Femur (tissue), 1 donor: ENCODE results near the gene PRR36.
"Not testable (repeated sequence)": the region's sequence is repeated elsewhere in the genome, so short reads cannot be mapped to it uniquely, and the experiment has no call there.

Experiments used
- DNase-seq: peaks from one replicate; pipeline ENCODE4 v3.0.0-alpha.2; 2017

The PRR36 gene

GRCh38 chr19:7874076-7874896 is at the start of gene PRR36:
Gene PRR36 (minus strand): TSS chr19:7874390. CDS start chr19:7873689, 701 bp downstream.
- DNase-seq = peak; percentile 43

DNA sequence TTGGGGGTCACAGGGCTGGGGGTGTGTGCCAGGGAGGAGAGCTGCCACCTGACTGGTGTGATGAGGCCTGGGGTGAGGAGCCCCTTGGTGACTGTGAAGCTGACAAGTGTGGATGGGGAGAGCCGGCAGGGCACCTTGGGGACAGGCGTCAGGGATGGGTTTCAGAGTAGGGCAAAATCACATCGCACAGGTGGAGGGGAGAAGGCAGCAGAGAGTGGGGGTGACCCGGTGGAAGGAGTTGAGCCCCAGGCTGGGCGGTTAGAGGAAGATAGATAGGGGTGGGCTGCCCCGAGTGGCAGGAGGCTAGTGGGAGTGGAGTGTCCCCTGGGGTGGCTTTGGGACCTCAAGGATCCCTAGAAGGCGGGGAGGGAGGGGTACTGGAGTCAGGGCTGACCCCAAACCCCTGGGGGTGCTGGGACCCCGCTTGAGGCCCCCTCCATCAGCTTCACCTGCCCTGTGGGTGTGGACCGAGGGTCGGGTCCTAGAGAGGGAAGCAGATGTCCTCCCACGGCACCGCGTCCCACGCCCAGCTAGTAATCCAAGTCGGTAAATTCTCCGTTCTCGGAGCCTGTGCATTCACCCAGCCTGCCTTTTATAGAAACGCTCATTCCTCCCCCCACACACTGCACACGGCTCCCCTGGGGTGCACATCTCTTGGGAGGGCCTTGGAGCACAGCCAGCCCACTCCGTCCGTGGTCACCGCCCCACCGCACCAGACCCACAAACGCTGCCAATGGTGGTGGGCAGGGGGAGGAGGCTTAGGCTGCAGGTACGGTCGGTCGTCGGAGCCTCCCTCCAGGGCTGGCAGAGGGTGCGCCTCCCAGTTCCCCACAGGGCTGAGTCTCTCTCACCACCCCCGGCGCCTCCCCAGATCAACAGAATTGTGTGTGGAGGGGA is 49.4 kb upstream of the PRR36 start:
- peak; percentile 39 for DNase-seq

- DNase-seq = no peak
These were observed 48.6 kb upstream of the PRR36 start for GRCh38 chr19:7922836-7923195.

DNA sequence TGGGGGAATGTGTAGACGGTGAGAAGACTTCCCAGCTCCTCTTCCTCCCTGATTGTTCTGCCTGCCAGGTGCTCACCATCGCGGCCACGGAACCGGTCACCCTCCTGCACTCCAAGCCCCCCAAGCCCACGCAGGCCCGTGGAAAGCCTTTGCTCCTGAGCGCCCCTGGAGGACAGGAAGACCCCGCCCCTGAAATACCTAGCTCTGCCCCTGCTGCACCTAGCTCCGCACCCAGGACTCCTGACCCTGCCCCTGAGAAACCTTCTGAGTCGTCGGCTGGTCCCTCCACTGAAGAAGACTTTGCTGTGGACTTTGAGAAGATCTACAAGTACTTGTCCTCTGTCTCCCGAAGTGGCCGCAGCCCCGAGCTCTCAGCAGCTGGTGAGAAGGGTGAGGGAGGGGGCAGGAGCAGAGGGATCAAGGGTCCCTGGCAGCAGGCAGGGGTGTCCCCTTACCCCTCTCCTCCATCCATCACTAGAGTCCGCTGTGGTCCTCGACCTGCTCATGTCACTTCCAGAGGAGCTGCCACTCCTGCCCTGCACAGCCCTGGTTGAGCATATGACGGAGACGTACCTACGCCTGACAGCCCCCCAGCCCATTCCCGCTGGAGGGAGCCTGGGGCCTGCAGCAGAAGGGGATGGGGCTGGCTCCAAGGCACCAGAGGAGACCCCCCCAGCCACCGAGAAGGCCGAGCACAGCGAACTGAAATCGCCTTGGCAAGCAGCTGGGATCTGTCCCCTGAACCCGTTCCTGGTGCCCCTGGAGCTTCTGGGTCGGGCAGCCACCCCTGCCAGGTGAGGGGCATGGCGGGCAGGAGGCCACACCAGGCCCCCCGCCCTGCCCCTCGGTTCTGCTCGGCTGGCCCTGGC is 48.0 kb upstream of the PRR36 start:
- no peak for DNase-seq

DNA sequence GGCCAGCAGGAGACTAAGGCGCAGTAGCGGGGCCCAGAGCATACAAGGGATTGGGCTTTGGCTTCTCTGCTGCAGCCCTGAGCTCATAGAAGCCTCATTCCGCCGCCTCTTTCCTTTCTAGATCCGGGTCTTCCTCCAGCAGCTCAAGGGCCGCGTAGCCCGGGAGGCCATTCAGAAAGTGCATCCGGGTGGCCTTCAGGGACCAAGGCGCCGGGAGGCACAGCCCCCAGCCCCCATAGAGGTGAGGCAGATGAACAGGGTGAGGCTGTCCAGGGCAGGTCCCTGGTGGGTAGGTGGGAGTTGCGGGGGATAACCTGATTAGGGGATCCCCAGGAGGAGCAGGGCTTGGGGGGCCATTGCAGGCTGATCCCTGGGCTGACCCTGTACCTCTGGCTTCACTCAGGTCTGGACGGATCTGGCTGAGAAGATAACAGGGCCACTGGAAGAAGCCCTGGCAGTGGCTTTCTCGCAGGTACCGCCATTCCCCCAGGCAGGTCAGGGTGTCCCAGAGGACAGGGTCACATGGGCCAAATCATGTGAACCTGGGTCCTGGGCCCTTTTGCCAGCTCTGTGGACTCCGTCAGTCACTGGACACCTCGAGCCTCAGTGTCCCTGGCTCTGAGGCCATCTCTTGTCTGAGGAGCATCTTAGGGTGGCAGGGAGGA is 47.2 kb upstream of the PRR36 start:
- no peak for DNase-seq

GRCh38 chr19:7920519-7921301 is 46.5 kb upstream of the PRR36 start:
- DNase-seq = peak; percentile 99

DNA sequence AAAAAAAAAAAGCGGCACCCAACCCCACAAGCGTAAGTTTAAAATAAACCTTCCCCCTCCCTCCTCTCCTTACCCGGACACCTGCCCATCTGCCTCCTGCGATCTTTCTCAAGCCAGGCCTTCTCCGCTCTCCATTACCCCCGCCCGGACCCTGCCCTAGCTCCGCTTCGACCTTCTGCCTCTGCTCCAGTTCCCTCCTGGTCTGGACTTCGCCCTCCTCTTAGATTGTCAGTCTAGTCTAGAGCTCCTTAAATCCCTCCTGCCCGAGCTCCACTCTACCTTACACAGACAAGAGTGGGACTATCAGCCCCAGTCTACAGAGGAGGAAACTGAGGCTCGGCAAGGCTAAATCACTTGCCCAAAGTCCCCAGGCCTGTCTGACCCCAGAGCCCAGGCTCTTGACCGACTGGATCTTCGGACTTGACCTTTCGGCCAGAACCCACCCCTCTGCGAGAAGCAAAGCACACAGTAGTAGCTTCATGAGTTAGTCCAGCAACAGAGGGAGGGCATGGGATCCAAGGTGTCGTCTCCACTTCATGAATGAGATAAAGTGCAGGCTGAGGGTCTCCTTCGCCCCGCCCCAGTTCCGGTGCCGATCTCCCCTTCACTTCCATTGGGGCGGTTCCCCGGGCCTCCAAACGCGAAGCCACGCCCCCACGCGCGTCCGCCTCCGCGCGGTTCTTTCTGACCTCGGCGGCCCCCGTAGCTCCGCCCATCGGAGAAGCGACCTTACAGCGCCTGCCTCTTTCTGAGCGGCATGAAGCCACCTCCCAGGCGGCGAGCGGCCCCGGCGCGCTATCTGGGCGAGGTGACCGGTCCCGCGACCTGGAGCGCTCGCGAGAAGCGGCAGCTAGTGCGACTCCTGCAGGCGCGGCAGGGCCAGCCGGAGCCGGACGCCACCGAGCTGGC is 45.7 kb upstream of the PRR36 start, which contains the start of gene SNAPC2:
TSS of gene SNAPC2 (plus strand) at position 729 of the 909 bp plus-strand sequence. CDS start at position 758, 29 bp downstream.
- peak; percentile 97 for DNase-seq

GRCh38 chr19:7918615-7919421 is 44.6 kb upstream of the PRR36 start:
- peak; percentile 36 for DNase-seq

DNA sequence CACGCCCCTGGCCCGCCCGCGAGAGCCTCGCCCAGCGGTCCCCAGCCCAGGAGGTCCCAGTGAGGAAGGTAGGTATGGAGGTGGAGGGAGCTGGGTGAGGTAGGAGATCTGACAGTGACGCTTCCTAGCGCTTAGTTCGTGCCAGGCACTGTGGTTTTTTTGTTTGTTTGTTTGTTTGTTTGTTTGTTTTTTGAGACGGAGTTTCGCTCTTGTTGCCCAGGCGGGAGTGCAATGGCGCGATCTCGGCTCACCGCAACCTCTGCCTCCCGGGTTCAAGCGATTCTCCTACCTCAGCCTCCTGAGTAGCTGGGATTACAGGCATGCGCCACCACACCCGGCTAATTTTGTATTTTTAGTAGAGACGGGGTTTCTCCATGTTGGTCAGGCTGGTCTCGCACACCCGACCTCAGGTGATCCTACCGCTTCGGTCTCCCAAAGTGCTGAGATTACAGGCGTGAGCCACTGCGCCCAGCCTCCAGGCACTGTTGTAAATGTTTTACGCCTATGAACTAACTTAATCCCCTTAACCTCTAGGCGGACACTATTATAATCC is 43.9 kb upstream of the PRR36 start:
- not testable (repeated sequence) for DNase-seq

DNA sequence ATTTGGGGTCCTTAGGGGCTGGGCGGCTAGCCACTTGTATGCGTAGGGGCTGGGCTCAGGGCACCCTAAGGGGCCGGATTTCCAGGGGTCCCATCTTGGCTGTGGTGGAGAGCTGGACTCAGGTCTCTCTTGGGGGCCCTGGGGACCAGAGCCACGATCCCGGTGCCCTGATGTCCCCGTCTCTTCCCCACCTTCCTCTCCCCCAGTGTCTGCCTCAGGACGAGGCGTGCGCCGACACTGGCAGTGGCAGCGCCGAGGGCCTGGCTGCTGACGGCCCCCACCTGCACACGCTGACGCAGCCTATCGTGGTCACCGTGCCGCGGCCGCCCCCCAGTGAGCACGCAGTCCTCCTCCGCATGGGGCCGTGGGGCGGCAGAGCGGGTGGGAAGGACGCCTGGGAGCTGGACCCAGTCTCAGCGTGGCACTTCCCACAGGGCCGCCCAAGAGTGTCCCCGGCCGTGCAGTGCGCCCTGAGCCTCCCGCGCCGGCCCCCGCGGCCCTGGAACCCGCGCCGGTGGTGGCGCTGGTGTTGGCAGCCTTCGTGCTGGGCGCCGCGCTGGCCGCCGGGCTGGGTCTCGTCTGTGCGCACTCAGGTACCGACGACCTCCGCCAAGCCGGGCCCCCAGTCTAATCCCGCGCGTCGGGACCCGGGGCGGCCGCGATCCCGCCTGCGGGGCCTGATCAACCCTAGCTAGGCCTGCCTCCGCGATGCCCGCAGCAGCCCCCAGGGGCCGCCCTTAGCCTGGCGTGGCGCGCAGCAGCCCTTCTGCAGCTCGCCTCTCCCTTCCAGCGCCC is 43.3 kb upstream of the PRR36 start:
- DNase-seq = no peak

DNA sequence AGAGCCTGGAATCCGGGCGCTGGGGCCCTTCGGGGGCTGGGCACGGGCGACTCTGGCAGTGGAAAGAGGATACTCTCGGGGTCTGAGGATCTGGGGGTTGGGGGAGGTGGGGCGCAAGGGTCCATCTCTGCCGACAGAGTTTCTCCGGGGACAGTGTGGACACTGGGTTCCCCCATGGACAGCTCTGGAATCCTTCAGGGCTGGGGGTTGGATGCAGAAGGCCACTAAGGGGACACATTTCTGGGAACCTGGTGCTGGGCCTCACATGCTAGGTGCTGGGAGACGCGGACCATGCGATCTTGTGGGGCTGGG is 42.7 kb upstream of the PRR36 start:
- DNase-seq = no peak

DNA sequence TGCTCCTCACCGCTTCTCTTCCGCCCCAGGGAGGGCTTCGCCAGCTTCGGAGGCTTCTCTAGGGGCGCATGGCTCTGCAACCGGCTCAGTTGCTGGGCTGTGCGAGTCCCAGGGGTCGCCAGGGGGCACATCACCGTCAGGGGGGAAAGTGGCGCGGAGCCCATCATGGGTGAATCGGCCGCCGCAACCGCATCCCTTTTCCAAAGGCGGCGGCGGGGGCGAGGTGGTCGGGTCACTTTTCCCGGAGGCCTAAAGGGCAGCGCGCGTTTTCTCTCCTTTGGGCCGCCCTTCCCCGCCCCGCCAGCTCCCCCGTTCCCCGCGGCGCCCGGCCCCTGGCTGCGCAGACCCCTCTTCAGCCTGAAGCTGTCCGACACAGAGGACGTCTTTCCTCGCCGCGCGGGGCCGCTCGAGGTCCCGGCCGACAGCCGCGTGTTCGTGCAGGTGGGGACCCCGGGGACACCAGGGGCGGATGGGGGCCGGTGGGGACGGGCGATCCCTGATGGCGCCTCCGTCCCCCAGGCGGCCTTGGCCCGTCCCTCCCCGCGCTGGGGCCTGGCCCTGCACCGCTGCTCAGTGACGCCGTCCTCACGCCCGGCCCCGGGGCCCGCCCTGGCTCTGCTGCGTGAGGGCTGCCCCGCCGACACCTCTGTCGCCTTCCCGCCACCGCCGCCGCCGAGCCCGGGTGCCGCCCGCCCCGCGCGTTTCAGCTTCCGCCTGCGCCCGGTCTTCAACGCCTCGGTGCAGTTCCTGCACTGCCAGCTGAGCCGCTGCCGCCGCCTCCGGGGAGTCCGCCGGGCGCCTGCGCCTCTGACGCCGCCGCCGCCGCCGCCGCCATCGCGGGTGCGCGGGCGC is 42.1 kb upstream of the PRR36 start:
- DNase-seq = no peak

GRCh38 chr19:7915250-7916102 is 41.3 kb upstream of the PRR36 start:
- DNase-seq = no peak

- no peak for DNase-seq
These were observed 40.4 kb upstream of the PRR36 start, which contains the start of gene TGFBR3L for GRCh38 chr19:7914598-7915045. Gene TGFBR3L (plus strand): TSS chr19:7914830.

- no peak for DNase-seq
These were observed 39.9 kb upstream of the PRR36 start for GRCh38 chr19:7914099-7914498.

- DNase-seq = no peak
These were observed 39.5 kb upstream of the PRR36 start for GRCh38 chr19:7913652-7914051.
